Measurements from ENCODE around the gene APOD. TPM values are rescaled to one million over a fixed set of nuclear protein-coding genes. Genes with fewer than 3 reads are reported as not detected.

Gene APOD
- total and polyA plus RNA-seq, 9 of the 15 experiments (the other 6 are each of a cell fraction or from before 2014, with no cell fraction given) = 0.18 to 0.50 (median 0.35) TPM; not detected in 1

- no peak for TF ChIP-seq ZNF318 (IDR thresholded peaks at IDR 0.05; ENCODE audit: borderline replicate concordance in 1 of 2, low read depth in 1 of 2)
- TF ChIP-seq ZNF41 (CRISPR knock-in tag; conservative IDR thresholded peaks at IDR 0.05) = no peak
- no peak for TF ChIP-seq PKNOX1 (IDR thresholded peaks at IDR 0.05)
- no peak for TF ChIP-seq ZNF23 (CRISPR knock-in tag; IDR thresholded peaks at IDR 0.05)
- TF ChIP-seq CHCHD3 (CRISPR knock-in tag; IDR thresholded peaks at IDR 0.05) = no peak
- TF ChIP-seq ZNF561 (CRISPR knock-in tag; conservative IDR thresholded peaks at IDR 0.05) = no peak
- TF ChIP-seq ZBTB17 (CRISPR knock-in tag; IDR thresholded peaks at IDR 0.05) = no peak
- TF ChIP-seq ZMIZ1 (IDR thresholded peaks at IDR 0.05; ENCODE audit: low read depth in 2 of 2, low read length in 2 of 2) = no peak
- TF ChIP-seq, protein P1, sequence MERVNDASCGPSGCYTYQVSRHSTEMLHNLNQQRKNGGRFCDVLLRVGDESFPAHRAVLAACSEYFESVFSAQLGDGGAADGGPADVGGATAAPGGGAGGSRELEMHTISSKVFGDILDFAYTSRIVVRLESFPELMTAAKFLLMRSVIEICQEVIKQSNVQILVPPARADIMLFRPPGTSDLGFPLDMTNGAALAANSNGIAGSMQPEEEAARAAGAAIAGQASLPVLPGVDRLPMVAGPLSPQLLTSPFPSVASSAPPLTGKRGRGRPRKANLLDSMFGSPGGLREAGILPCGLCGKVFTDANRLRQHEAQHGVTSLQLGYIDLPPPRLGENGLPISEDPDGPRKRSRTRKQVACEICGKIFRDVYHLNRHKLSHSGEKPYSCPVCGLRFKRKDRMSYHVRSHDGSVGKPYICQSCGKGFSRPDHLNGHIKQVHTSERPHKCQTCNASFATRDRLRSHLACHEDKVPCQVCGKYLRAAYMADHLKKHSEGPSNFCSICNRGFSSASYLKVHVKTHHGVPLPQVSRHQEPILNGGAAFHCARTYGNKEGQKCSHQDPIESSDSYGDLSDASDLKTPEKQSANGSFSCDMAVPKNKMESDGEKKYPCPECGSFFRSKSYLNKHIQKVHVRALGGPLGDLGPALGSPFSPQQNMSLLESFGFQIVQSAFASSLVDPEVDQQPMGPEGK (CRISPR knock-in tag; IDR thresholded peaks at IDR 0.05; ENCODE audit: borderline replicate concordance) = no peak
- TF ChIP-seq TSC22D4 (tag; IDR thresholded peaks at IDR 0.05) = no peak
- TF ChIP-seq MTA2 (IDR thresholded peaks at IDR 0.05; ENCODE audit: low read depth) = no peak
Measured at GRCh38 chr3:195542698-195543499, 40.8 kb downstream of the APOD start, which contains the start of gene PPP1R2 (continued).
